ENCODE results near the gene JMJD7. TPM values are rescaled to one million over a fixed set of nuclear protein-coding genes. Genes with fewer than 3 reads are reported as not detected.

Gene JMJD7
- total and polyA plus RNA-seq, 2 donors (not counting 1 experiment from before 2014, with no cell fraction given), result 33.4 to 43.9 TPM

DNA sequence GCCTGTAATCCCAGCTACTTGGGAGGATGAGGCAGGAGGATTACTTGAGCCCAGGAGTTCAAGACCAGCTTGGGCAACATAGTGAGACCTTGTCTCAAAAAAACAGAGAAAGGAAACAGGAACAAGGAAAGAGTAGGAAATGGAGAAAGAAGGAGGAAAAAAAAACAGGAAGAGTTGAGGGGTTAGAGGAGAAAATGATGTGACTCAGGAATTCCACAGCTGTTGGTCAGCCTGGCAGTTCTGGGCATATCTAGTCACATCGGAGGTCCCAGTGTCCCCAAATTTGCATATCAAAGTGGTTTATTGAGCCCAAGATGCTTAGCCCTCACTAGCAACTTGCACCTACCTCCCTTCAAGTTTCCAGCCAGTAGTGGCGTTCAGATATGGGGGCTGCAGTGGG lies 18.8 kb upstream of the JMJD7 start:
- 43% methylated on average over 1 of the region's 2 CpGs for WGBS (ENCODE audit: insufficient coverage)
- no peak for DNase-seq
- H3K4me3 ChIP-seq (ENCODE audit: control extremely low read depth in 1 of 5, extremely low read depth in 1 of 5, insufficient read depth in 1 of 5, low read depth in 2 of 5, low read length in 4 of 5), result no peak overlapping the region
- no peak overlapping the region for H3K27ac ChIP-seq (ENCODE audit: low read length in 2 of 2)
- no peaks in the 10 kb centered on the region for H4K20me1 ChIP-seq (ENCODE audit: control insufficient read depth, insufficient read depth, low read length, poor library complexity, severe bottlenecking)
- H3K79me2 ChIP-seq (ENCODE audit: control insufficient read depth, insufficient read depth, low read length), result no peaks in the 10 kb centered on the region
- peaks cover 10% of the 10 kb centered on the region for H3K4me1 Mint-ChIP-seq
- no peaks in the 10 kb centered on the region for H3K27me3 ChIP-seq (replicated peaks in 1 of 4; ENCODE audit: control extremely low read depth in 1 of 4, control insufficient read depth in 3 of 4, insufficient read depth in 4 of 4, low read length in 3 of 4)
- H3K4me3 Mint-ChIP-seq, result no peak overlapping the region
- H3K9ac ChIP-seq (ENCODE audit: low read length), result no peak overlapping the region
- no peaks in the 10 kb centered on the region for H3K9me3 Mint-ChIP-seq (ENCODE audit: insufficient read depth)
- no peak for TF ChIP-seq EZH2 (IDR thresholded peaks at IDR 0.05; ENCODE audit: borderline replicate concordance, insufficient read depth, low read depth, low read length, poor library complexity, severe bottlenecking)
- TF ChIP-seq, protein P1, sequence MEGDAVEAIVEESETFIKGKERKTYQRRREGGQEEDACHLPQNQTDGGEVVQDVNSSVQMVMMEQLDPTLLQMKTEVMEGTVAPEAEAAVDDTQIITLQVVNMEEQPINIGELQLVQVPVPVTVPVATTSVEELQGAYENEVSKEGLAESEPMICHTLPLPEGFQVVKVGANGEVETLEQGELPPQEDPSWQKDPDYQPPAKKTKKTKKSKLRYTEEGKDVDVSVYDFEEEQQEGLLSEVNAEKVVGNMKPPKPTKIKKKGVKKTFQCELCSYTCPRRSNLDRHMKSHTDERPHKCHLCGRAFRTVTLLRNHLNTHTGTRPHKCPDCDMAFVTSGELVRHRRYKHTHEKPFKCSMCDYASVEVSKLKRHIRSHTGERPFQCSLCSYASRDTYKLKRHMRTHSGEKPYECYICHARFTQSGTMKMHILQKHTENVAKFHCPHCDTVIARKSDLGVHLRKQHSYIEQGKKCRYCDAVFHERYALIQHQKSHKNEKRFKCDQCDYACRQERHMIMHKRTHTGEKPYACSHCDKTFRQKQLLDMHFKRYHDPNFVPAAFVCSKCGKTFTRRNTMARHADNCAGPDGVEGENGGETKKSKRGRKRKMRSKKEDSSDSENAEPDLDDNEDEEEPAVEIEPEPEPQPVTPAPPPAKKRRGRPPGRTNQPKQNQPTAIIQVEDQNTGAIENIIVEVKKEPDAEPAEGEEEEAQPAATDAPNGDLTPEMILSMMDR (IDR thresholded peaks at IDR 0.05), result no peak
- H3K4me2 ChIP-seq (replicated peaks; ENCODE audit: low read depth, low read length, poor library complexity, severe bottlenecking), result no peak overlapping the region
- H3K27ac Mint-ChIP-seq, result no peak overlapping the region
- CTCF ChIA-PET, result interaction anchor here (1.4 to 15.7 kb wide), 5 partner anchors 9 to 205 kb away, joined by 3 to 716 read pairs (median 46); partner anchors contain the start of gene MAPKBP1
- H3K27me3 Mint-ChIP-seq, result no peaks in the 10 kb centered on the region
- peaks cover 5 to 20% of the 10 kb centered on the region in 2 donors for H3K4me1 ChIP-seq (ENCODE audit: control insufficient read depth in 2 of 2, insufficient read depth in 2 of 2, low read length in 2 of 2)
- POLR2A ChIA-PET, result interaction anchor here (0.9 kb wide), 1 partner anchor 36 kb away, joined by 3 read pairs; no protein-coding TSS in a partner anchor
- peaks cover 0 to 22% of the 10 kb centered on the region in 2 experiments for H3K36me3 ChIP-seq (replicated peaks in 1 of 2; ENCODE audit: control extremely low read depth in 1 of 2, control insufficient read depth in 1 of 2, extremely low read depth in 1 of 2, insufficient read depth in 2 of 2, low read length in 1 of 2)
- intact Hi-C loops (cut with micrococcal nuclease), result no loop called here
- H2AFZ ChIP-seq (ENCODE audit: insufficient read depth, low read depth, low read length, poor library complexity, severe bottlenecking), result no peak overlapping the region
- no peak for ATAC-seq (ENCODE audit: low read depth)
- H3K9me3 ChIP-seq (ENCODE audit: control extremely low read depth in 1 of 3, control insufficient read depth in 2 of 3, insufficient read depth in 1 of 3, low read length in 2 of 3), result no peaks in the 10 kb centered on the region

DNA sequence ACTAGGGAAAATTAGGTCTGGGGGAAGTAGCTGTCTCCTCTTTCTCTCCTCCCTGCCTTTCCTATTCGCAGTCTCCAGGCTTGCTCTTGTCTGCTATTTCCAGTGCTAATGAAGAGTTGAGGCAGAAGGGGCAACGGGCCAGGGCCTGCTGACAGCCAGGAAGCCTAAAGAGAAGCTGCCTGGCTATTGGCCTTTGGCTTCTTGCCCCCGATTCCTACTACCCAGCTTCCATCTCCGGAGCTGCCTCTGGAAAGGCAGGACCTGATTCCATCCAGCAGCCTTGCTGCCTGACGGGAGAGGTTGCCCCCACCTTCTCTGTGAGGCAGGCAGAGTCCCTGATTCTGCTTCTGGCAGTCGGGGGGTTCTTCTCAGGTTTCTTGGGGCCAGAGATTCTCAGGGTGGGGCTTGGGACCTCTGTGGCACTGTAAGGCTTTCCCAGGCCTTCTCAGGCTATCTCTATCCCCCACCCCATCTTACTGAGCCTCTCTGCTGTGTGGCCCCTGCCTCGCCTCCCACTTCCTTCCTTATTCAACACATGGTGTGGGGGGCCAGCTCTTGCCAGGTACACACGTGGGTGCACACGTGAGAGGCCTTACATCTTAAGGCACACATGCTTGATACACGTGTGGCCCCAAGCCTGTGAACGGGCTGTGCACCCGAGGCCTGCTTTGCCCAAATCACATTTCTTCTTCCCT lies 18.2 kb upstream of the JMJD7 start:
- DNase-seq, result no peak
- no peak for TF ChIP-seq EZH2 (IDR thresholded peaks at IDR 0.05; ENCODE audit: borderline replicate concordance, insufficient read depth, low read depth, low read length, poor library complexity, severe bottlenecking)
- TF ChIP-seq, protein P1 (IDR thresholded peaks at IDR 0.05), result no peak
- no peaks in the 10 kb centered on the region for H3K9me3 Mint-ChIP-seq (ENCODE audit: insufficient read depth)
- H2AFZ ChIP-seq (ENCODE audit: insufficient read depth, low read depth, low read length, poor library complexity, severe bottlenecking), result no peak overlapping the region
- no peak overlapping the region for H3K4me3 ChIP-seq (ENCODE audit: control extremely low read depth in 1 of 5, extremely low read depth in 1 of 5, insufficient read depth in 1 of 5, low read depth in 2 of 5, low read length in 4 of 5)
- no peaks in the 10 kb centered on the region for H4K20me1 ChIP-seq (ENCODE audit: control insufficient read depth, insufficient read depth, low read length, poor library complexity, severe bottlenecking)
- ChIA-PET POLR2A (interaction anchor here (0.6 to 2.3 kb wide), 3 partner anchors 35 to 83 kb away, joined by 3 to 14 read pairs (median 6); partner anchors contain the start of gene MAPKBP1), CTCF (interaction anchor here (0.8 to 15.7 kb wide), 15 partner anchors 8 to 905 kb away, joined by 3 to 716 read pairs (median 16); partner anchors contain the start of gene MAPKBP1)
- peaks cover 10% of the 10 kb centered on the region for H3K4me1 Mint-ChIP-seq
- H3K4me3 Mint-ChIP-seq, result no peak overlapping the region
- H3K27me3 ChIP-seq (replicated peaks in 1 of 4; ENCODE audit: control extremely low read depth in 1 of 4, control insufficient read depth in 3 of 4, insufficient read depth in 4 of 4, low read length in 3 of 4), result no peaks in the 10 kb centered on the region
- H3K27ac Mint-ChIP-seq, result no peak overlapping the region
- WGBS (ENCODE audit: insufficient coverage), result 41% methylated on average over 8 of the region's 12 CpGs
- intact Hi-C loops (cut with micrococcal nuclease), result loop anchor here (2.0 kb wide), 1 partner anchor 343 kb away; no protein-coding TSS in a partner anchor
- H3K27ac ChIP-seq (ENCODE audit: low read length in 2 of 2), result no peak overlapping the region
- no peaks in the 10 kb centered on the region for H3K27me3 Mint-ChIP-seq
- no peak for ATAC-seq (ENCODE audit: low read depth)
- H3K9me3 ChIP-seq (ENCODE audit: control extremely low read depth in 1 of 3, control insufficient read depth in 2 of 3, insufficient read depth in 1 of 3, low read length in 2 of 3), result no peaks in the 10 kb centered on the region
- H3K9ac ChIP-seq (ENCODE audit: low read length), result no peak overlapping the region
- no peak overlapping the region for H3K4me2 ChIP-seq (replicated peaks; ENCODE audit: low read depth, low read length, poor library complexity, severe bottlenecking)
- peaks cover 5 to 20% of the 10 kb centered on the region in 2 donors for H3K4me1 ChIP-seq (ENCODE audit: control insufficient read depth in 2 of 2, insufficient read depth in 2 of 2, low read length in 2 of 2)
- H3K79me2 ChIP-seq (ENCODE audit: control insufficient read depth, insufficient read depth, low read length), result no peaks in the 10 kb centered on the region
- H3K36me3 ChIP-seq (replicated peaks in 1 of 2; ENCODE audit: control extremely low read depth in 1 of 2, control insufficient read depth in 1 of 2, extremely low read depth in 1 of 2, insufficient read depth in 2 of 2, low read length in 1 of 2), result peaks cover 0 to 25% of the 10 kb centered on the region in 2 experiments

All from B cell (primary cell).